Natural killer cell (primary cell): ENCODE results near the gene ANKRD34A. TPM values are rescaled to one million over a fixed set of nuclear protein-coding genes. Genes with fewer than 3 reads are reported as not detected.

Experiments used
- ATAC-seq, 3 donors: fragments of 150-1000 bp in 2 of 3; fragments of 200-7000 bp in 1 of 3; cut with Tn5 transposase; 1 replicate in 1 of 3; 2 replicates in 2 of 3; pipeline ENCODE4 v1.10.0; 2021; ENCODE audit warnings: mild to moderate bottlenecking in 2 of 3, moderate library complexity in 2 of 3
- DNase-seq, 2 donors: peaks; one replicate each; pipeline versions ENCODE4 v3.0.0 to v3.0.0-alpha.2; 2013 to 2021; ENCODE audit warnings: mixed read lengths in 1 of 2
- H3K27ac ChIP-seq: one replicate; pipeline ENCODE4 v1.5.1; 2013; ENCODE audit warnings: mild to moderate bottlenecking, low read length
- H3K27me3 ChIP-seq: one replicate; pipeline ENCODE4 v1.6.1; 2013; ENCODE audit warnings: low read length; ENCODE audit not compliant: control insufficient read depth, insufficient read depth
- H3K36me3 ChIP-seq: one replicate; pipeline ENCODE4 v1.6.1; 2013; ENCODE audit warnings: low read length; ENCODE audit not compliant: control insufficient read depth, insufficient read depth
- H3K4me1 ChIP-seq: one replicate; pipeline ENCODE4 v1.6.1; 2013; ENCODE audit warnings: low read length; ENCODE audit not compliant: control insufficient read depth, insufficient read depth
- H3K4me3 ChIP-seq: one replicate; pipeline ENCODE4 v1.5.1; 2013; ENCODE audit warnings: low read length
- H3K9me3 ChIP-seq: one replicate; pipeline ENCODE4 v1.6.1; 2013; ENCODE audit warnings: low read length; ENCODE audit not compliant: control insufficient read depth, insufficient read depth
- H3K27ac Mint-ChIP-seq, 2 donors: one replicate each; pipeline ENCODE4 v1.8.0; 2022; ENCODE audit warnings: mild to moderate bottlenecking in 2 of 2, mixed read lengths in 2 of 2, moderate library complexity in 1 of 2
- H3K27me3 Mint-ChIP-seq, 2 donors: one replicate each; pipeline ENCODE4 v1.8.0; 2022; ENCODE audit warnings: low read depth in 2 of 2, mixed read lengths in 2 of 2
- H3K36me3 Mint-ChIP-seq: one replicate; pipeline ENCODE4 v1.8.0; 2022; ENCODE audit warnings: mixed read lengths
- H3K4me1 Mint-ChIP-seq, 2 donors: one replicate each; pipeline ENCODE4 v1.8.0; 2022; ENCODE audit warnings: mixed read lengths in 2 of 2
- H3K4me3 Mint-ChIP-seq: one replicate; pipeline ENCODE4 v1.8.0; 2022; ENCODE audit warnings: mild to moderate bottlenecking, moderate library complexity, mixed read lengths
- H3K9me3 Mint-ChIP-seq, 2 donors: one replicate each; pipeline ENCODE4 v1.8.0; 2022; ENCODE audit warnings: mixed read lengths in 2 of 2
- CTCF ChIP-seq: fragments of 200-600 bp; IDR thresholded peaks from one replicate; pipeline ENCODE4 v1.8.0; 2022; ENCODE audit warnings: antibody characterized with exemption
- WGBS: methylation state at CpG from one replicate; pipeline ENCODE4 v1.1.7; 2013; ENCODE audit warnings: missing lambda C conversion rate; ENCODE audit not compliant: insufficient coverage; 5-methylcytosine and 5-hydroxymethylcytosine counted together
- intact Hi-C: fragments of 100-400 bp; cut with micrococcal nuclease; formaldehyde crosslinking; loops from one replicate; pipeline ENCODE4 v1.14.2; 2022
- total RNA-seq, 4 donors: library from RNA; stranded (reverse); fragments of 120-200 nt in 1 of 4; gene quantifications; one replicate each; pipeline versions ENCODE4 v1.2.3 to v1.2.4, GENCODE V29; 2013 to 2022

ANKRD34A gene
- total RNA-seq, 3 donors from 2014 or later (not counting 1 experiment from before 2014, with no cell fraction given): 1.4 to 1.9 (median 1.4) TPM

DNA sequence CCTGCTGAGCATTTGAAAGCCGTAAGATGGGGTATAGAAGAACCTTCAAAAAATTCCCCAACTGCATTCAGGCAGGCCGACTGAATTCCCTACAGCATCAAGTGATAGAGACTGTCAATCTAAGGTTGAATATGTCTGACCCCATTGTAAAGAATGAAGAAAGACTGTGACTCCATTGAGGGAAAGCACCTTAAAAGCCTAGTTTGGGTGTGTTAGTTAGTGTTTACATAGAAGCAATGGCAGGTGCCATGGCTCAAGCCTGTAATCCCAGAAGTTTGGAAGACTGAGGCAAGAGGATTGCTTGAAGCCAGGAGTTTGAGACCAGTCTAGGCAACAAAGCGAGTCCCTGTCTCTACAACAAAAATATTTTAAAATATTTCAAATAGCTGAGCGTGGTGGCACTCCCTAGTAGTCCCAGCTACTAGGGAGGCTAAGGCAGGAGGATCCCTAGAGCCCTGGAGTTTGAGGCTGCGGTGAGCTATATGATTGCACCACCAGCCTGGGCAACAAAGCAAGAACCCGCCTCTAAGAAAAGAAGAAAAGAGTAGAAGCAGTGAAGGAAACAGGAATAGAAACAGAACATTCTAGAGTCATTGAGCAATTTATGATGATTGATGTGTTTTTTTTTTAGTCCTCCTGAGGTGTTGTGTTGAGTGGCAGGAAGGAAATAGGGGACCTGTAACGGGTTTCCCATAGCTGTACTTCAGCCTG, 15.5 kb upstream of the ANKRD34A start:
- H3K9me3 Mint-ChIP-seq: no peaks in the 10 kb centered on the region
- Histone ChIP-seq H3K36me3 (peaks cover 5% of the 10 kb centered on the region), H3K4me3 (peak overlapping the region; percentile 16), H3K4me1 (peaks cover 64% of the 10 kb centered on the region), H3K9me3 (no peaks in the 10 kb centered on the region), H3K27me3 (no peaks in the 10 kb centered on the region), H3K27ac (peak overlapping the region; percentile 97)
- DNase-seq: peak in 1 of 2 donors; percentile 77
- 9% methylated on average over 5 of the region's 7 CpGs for WGBS
- TF ChIP-seq CTCF: no peak
- no peaks in the 10 kb centered on the region for H3K36me3 Mint-ChIP-seq
- no peak overlapping the region for H3K4me3 Mint-ChIP-seq
- peak; percentile 19 to 48 (median 23) for ATAC-seq
- H3K27me3 Mint-ChIP-seq: no peaks in the 10 kb centered on the region
- intact Hi-C loops: loop anchor here (1.0 to 5.0 kb wide), 6 partner anchors 15 to 133 kb away; partner anchors contain the start of genes ANKRD34A, NUDT17, POLR3GL and RBM8A
- peaks cover 12 to 33% of the 10 kb centered on the region in 2 donors for H3K4me1 Mint-ChIP-seq
- no peak overlapping the region for H3K27ac Mint-ChIP-seq

DNA sequence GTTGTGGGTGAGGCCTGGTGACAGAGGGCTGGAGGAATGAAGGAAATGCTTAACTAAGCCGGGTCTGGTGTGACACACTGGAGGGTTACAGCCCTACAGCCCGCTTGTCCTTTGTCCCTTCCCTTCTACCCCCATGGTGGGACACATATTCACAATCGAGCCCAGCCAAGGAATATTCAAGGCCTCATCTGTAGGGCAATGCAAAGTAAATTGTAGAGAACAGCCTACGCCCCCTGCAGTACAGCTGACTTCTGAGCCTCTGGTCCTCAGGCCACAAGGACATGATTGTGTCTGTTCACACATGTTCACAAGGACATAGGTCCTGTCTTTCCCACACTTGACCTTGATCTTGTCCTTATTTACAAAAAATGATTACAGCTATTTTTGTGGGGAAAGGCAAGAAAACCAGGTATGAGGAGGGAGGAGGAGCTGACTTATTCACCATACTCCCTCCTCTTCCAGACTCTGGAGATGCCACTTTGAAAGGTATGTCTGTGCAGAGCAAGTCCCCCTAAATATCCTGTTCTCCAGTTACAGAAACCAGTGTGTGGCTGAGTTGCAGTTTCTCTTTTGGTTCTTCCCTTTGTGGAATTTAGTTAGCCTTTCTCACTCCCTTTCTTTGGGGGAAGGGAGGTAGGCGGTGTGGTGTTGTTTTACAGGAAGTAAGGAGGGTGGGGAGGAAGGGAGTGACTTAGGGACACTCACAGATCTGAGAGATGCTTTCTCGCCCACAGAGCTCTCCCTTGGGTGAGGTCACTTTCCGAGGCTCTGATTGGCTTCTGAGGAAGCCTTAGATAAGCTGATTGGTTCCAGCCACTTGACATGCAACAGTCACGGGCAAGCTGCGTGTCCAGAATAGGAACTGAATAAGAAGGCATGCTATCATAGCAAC, 14.7 kb upstream of the ANKRD34A start:
- intact Hi-C loops: loop anchor here (2.0 to 5.0 kb wide), 5 partner anchors 14 to 132 kb away; partner anchors contain the start of genes ANKRD34A, NUDT17, POLR3GL and RBM8A
- Histone ChIP-seq H3K4me3 (peak overlapping the region; percentile 6), H3K27me3 (no peaks in the 10 kb centered on the region), H3K36me3 (peaks cover 6% of the 10 kb centered on the region), H3K27ac (peak overlapping the region; percentile 97), H3K9me3 (no peaks in the 10 kb centered on the region), H3K4me1 (peaks cover 58% of the 10 kb centered on the region)
- 11% methylated on average over 8 of the region's 9 CpGs for WGBS
- no peaks in the 10 kb centered on the region for H3K9me3 Mint-ChIP-seq
- no peaks in the 10 kb centered on the region for H3K27me3 Mint-ChIP-seq
- H3K4me3 Mint-ChIP-seq: no peak overlapping the region
- H3K36me3 Mint-ChIP-seq: no peaks in the 10 kb centered on the region
- H3K27ac Mint-ChIP-seq: no peak overlapping the region
- H3K4me1 Mint-ChIP-seq: peaks cover 10 to 29% of the 10 kb centered on the region in 2 donors
- peak; percentile 68 to 93 for DNase-seq
- no peak for TF ChIP-seq CTCF
- ATAC-seq: peak; percentile 81 to 93 (median 87)

GRCh38 chr1:145978471-145978853, 14.1 kb upstream of the ANKRD34A start:
- Mint-ChIP-seq H3K4me3 (no peak overlapping the region), H3K36me3 (no peaks in the 10 kb centered on the region), H3K4me1 (peaks cover 10 to 23% of the 10 kb centered on the region in 2 donors), H3K27ac (no peak overlapping the region), H3K27me3 (no peaks in the 10 kb centered on the region), H3K9me3 (no peaks in the 10 kb centered on the region)
- ATAC-seq: no peak
- Histone ChIP-seq H3K9me3 (no peaks in the 10 kb centered on the region), H3K4me3 (no peak overlapping the region), H3K27me3 (no peaks in the 10 kb centered on the region), H3K4me1 (peaks cover 58% of the 10 kb centered on the region), H3K36me3 (peaks cover 6% of the 10 kb centered on the region), H3K27ac (peak overlapping the region; percentile 97)
- no peak for DNase-seq
- intact Hi-C loops: loop anchor here (2.0 to 5.0 kb wide), 5 partner anchors 14 to 131 kb away; partner anchors contain the start of genes ANKRD34A, NUDT17, POLR3GL and RBM8A
- no peak for TF ChIP-seq CTCF
